Ovary (tissue), 3 donors: ENCODE results near the gene VAMP1.

ENCODE experiments used
- EP300 ChIP-seq: sonication (generic); formaldehyde crosslinking; IDR thresholded peaks from one replicate; pipeline ENCODE4 v1.6.1; 2017; ENCODE audit warnings: antibody characterized with exemption
- POLR2A ChIP-seq: fragments of 450-650 bp; IDR thresholded peaks from one replicate; pipeline ENCODE4 v1.6.1; 2017; ENCODE audit warnings: antibody characterized with exemption, mild to moderate bottlenecking, moderate library complexity
- TF ChIP-seq, protein P1 (sequence below), 3 donors: fragments of 450-650 bp in 2 of 3; fragments of 200-600 bp in 1 of 3; IDR thresholded peaks; one replicate each; pipeline versions ENCODE4 v1.5.1 to v1.8.0; 2016 to 2022; ENCODE audit warnings: antibody characterized with exemption in 3 of 3, mild to moderate bottlenecking in 1 of 3
- donor health status: DM: no; HTN: no; CAD: no.

DNA sequence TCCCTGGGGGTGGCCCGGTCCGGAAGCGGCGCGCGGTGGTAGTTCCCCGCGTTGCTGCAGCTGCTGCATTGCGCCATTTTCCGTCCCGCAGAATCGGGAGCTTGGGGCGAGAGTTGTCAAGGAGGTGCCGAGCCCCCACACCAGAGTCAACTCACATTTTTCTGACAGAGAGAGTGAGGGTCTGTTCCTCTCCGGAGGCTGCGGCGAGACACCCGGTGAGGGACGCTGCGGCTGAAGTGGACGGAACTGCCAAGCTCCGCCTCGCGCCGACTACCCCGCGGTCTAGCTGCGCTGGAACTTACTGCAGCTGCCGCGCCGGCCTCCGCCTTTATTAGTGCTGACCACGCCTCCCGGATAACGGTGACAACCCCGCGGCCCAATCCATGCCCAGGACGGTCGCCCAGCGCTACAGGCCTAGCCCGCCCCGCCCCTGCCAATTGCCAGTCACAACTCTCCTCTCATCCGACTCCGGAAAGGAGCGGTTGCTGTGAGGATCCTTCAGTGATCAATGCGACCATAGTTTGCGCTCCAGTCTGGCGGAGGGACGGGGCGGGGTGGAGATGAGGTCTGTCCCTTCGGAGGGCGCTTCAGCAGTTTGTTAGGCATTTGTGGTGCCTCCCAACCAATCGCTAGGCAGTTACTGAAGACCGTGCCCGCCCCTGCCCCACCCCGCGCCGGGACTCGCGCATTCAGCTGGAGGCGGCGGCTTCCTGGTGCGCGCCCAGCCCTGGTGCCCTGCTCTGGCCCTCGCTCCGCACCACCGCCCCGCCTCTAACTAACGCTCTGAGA lies at the start of gene VAMP1:
- no peak for TF ChIP-seq EP300
- TF ChIP-seq POLR2A, result peak; percentile 94
- TF ChIP-seq, protein P1, sequence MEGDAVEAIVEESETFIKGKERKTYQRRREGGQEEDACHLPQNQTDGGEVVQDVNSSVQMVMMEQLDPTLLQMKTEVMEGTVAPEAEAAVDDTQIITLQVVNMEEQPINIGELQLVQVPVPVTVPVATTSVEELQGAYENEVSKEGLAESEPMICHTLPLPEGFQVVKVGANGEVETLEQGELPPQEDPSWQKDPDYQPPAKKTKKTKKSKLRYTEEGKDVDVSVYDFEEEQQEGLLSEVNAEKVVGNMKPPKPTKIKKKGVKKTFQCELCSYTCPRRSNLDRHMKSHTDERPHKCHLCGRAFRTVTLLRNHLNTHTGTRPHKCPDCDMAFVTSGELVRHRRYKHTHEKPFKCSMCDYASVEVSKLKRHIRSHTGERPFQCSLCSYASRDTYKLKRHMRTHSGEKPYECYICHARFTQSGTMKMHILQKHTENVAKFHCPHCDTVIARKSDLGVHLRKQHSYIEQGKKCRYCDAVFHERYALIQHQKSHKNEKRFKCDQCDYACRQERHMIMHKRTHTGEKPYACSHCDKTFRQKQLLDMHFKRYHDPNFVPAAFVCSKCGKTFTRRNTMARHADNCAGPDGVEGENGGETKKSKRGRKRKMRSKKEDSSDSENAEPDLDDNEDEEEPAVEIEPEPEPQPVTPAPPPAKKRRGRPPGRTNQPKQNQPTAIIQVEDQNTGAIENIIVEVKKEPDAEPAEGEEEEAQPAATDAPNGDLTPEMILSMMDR (IDR thresholded peaks at IDR 0.05), result peak in 2 of 3 donors; percentile 14
